Dermis microvascular lymphatic vessel endothelial cell (primary cell): ENCODE data around the gene KLF14. TPM values are rescaled to one million over a fixed set of nuclear protein-coding genes. Genes with fewer than 3 reads are reported as not detected.
A peak's percentile ranks its signal among the peaks of the same experiment; 100 is the strongest.
"Not testable (repeated sequence)": the region's sequence is repeated elsewhere in the genome, so short reads cannot be mapped to it uniquely, and the experiment has no call there.

ENCODE experiments used
- DNase-seq, 2 donors: peaks; one replicate each; pipeline versions ENCODE4 v3.0.0 to v3.0.0-alpha.2; 2010; ENCODE audit warnings: low read depth in 2 of 2
- total RNA-seq: library from RNA; depleted of rRNA; stranded (reverse); fragments of >200 nt; gene quantifications from 2 replicates; pipeline ENCODE4 v1.2.1, GENCODE V29; 2014

The KLF14 gene
- total RNA-seq, 1 donor from 2014 or later, result not detected

DNA sequence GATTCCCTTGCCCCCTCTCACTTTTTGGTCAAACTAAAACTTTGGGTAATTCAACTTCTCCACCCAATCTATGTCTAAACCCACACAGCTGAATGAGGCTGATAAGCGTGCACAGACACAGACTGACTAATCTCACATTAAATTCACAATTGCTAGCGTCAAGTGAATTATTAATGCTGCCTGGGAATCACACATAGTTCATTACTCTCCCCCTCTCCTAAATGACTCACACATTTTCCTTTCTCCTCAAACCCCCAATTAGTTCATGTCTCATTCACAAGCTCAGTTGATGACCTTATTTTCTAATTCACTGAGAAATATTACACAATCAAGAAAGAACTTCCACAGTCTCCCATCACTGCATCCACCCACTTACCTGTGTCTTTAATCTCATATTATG lies 14.5 kb downstream of the KLF14 start:
- DNase-seq, result no peak

DNA sequence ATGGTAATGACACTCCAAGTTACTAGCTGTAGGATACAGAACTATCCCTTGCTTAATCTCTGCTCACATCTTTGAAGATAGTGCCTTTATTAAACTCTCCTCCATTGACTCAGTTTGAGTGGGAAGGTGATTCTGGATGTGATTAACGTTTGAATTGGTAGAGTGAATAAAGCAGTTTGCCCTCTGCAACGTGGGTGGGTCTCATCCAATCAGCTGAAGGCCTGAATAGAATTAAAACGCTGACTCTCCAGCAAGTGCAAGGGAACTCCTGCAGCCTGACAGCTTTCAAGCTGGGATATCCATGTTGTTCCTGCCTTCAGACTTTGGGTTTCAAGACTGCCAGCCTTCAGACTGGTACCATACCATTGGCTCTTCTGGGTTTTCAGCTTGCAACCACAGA lies 21.6 kb downstream of the KLF14 start:
- no peak for DNase-seq

DNA sequence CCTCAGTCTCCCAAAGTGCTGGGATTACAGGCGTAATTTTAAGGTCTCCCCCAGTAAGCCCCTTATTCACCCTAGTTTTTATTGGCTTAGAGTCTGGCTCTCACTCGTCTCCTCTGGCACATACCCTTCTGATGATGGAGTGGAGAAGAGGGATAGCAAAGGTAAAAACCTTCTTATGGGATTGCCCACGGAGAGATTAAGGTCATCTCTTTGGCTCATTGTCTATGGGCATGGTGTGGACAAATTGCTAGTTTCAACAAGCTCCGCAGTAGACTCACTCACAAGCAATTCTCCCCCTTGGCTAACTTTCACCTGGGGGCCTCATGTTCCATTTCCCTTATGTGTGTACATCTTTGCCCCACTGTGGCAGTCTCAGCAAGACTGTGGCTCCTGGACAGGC lies 25.2 kb downstream of the KLF14 start:
- no peak for DNase-seq

DNA sequence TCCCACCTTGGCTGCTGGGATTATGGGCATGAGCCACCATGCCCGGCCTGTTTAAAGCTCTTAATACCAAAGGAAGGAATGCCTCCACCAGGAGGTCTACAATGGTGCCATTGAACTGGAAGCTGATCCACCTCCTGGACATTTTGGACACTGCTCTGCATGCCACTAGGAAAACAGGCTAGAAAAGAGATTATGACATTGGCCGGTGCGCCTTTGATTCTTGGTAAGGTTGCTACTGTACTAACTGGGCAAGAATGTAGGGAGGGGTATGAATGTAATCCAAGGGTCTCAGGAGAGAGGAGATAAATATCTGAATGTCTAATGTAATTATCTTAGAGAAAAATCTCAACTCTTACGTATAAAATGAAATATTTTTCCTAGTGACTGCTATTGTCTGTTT lies 26.0 kb downstream of the KLF14 start:
- DNase-seq, result no peak

DNA sequence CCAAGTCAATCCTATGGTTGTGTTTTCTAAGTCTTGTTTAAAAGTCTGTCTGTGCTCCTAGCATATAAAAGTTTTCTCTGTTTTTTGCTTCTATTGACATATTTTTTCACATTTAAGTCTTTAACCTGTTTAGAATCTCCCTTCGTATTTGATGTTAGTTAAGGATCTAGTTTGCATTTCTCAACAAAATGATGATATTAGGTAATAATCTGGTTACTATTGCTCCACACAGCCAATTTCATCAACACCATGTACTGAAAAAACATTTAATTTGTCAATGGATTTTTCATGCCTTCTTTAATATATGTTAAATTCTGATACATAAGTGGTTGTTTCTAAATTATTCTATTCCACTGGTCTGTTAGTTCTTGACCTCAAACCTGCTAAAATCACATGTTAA lies 30.2 kb downstream of the KLF14 start:
- no peak for DNase-seq

DNA sequence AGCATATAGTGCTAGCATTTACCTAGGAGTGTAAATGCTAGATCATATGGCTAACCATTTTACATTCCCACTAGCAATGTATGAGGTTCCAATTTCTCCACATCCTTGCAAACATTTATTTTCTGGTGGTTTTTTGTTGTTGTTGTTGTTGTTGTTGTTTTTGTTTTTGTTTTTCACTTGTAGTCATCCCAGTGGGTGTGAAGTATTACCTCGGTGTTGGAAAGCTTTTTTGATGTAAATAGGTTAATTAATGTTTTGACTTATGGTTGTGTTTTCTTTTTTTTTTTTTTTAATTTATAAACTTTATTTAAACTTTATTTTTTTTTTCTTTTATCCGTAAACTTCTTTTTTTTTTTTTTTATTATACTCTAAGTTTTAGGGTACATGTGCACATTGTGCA lies 32.4 kb downstream of the KLF14 start:
- no peak for DNase-seq

DNA sequence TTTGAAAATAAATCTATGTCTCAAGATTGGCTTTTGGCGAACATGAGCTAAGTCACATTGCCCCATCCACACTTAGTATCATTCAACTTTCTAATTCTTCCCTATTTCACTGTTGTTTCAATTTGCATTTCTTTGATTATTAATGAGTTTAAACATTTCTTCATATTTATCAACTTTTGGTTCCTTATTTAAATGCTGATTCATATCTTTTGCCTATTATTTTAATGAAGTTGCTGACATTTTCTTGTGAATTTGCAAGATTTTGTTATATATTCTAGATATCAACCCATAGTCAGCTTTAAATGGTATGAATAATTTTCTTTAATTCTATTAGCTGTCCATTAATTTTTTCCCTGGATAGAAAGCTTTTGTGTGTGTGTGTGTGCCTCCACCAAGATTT lies 33.2 kb downstream of the KLF14 start:
- no peak for DNase-seq

DNA sequence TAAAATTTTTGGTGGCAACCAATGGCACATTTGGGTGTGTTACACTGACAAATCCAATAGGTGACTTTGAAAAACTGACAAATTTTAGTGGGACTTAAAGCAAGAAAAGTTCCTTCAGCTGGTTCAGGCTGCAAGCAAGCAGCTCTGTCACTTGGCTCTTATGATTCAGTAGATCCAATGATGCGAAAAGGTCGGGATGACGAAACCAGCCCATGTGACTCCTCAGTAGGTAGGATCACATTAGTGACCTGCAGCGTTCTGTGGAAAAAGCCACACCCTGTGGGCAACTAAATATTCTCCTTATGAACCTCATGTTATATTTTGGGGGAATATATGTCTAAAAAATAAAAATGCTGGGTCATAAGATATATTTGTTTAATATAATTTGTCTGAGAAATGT lies 34.3 kb downstream of the KLF14 start:
- DNase-seq, result no peak

DNA sequence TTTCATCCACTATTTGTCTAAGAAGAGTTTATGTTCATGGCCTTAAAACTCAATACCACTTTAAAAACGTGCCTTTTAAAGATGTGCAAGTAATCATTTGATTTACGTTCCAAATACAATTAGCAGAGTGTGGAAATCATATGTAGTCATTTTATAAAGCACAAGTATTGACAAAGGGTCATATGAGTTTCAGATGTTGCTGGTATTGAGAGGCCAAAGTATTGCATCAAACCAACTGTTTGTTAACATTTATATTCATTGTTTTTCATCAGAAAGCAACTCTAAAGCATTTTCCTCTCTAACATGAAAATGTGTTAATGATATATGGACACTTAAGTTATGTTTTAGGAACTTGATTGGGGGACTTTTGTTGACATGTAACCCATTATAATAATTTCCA lies 36.2 kb downstream of the KLF14 start:
- no peak for DNase-seq

DNA sequence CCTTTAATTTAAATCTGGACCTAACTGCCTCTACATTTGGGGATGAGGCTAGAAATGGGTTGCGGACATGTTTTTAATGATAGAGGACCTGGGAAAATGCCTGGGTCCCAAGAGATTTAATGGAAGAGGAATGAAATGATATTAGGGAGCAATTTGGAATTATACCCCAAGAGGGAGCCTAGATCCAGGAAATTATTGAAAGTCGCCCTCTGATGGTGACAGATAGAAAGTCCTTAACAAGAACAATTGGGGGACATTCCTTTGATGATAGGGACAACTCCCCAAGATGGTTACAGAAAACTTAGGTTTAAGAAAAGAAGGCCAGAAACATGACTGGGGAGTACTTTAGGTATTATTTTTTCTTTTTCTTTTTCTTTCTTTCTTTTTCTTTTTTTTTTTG lies 38.2 kb downstream of the KLF14 start:
- DNase-seq, result peak; percentile 27 to 61

DNA sequence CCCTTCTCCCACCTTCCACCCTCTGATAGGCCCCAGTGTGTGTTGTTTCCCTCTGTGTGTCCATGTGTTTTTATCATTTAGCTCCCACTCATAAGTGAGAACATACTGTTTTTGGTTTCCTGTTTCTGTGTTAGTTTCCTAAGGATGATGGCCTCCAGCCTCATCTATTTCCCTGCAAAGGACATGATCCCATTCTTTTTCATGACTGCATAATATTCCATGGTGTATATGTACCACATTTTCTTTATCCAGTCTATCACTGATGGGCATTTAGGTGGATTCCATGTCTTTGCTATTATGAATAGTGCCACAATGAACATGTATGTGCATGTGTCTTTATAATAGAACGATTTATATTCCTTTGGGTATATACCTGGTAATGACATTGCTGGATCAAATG lies 41.6 kb downstream of the KLF14 start:
- DNase-seq, result not testable (repeated sequence)

DNA sequence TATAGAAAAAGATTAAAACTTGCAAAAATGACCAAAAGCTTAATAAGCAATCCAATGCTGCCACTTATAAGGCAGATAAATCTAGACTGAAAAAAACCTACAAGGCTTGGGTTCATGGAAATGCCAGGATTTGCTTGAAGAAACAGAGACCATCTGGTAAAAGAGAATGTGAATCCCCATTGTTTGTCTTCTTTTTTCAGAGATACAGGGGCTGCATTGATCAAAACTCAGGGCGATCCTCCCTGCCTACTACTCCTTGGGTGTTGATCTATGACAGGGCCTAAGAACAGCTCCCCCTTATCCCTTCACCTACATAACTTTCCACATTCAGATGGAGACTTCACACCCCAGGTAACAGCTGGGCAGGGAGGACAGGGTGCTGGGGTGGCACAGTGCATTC lies 44.3 kb downstream of the KLF14 start:
- DNase-seq, result no peak

DNA sequence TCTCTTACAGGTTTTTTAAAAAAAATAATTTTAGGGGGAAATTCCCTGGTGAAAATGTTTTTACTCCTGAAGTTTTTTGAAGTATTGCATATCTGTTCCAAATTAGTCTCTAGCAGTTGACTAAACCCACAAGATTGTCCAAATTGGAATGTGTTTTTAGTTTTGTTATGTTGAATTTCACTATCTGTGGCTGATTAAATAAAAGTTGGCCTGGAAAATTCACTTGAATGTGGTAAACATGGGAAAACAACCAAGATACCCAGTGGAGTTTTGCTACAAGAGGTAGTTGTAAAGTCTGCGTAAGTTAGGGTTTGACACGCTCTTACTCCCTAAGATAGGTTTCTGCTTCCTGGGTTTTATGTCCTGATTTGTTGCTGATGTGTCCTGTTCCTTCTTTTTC lies 51.0 kb downstream of the KLF14 start:
- DNase-seq, result no peak

Other genes with a start within 250 kb of the KLF14 start
- gene MEST, start 242.1 kb downstream of the KLF14 start, total RNA-seq, result 0.64 and 1.4 TPM in 2 replicates
- gene COPG2, start 65.5 kb downstream of the KLF14 start, total RNA-seq, result 17.8 and 18.1 TPM in 2 replicates
- not detected in 2 replicates for gene TSGA13, start 47.7 kb downstream of the KLF14 start, total RNA-seq